Gastrocnemius medialis (tissue), 4 donors: ENCODE data around the gene SLC25A18.

Source experiments
- CTCF ChIP-seq, 5 experiments: fragments of 450-650 bp in 3 of 5; fragments of 200-600 bp in 2 of 5; sonication (generic) in 2 of 5; IDR thresholded peaks in 4 of 5; conservative IDR thresholded peaks in 1 of 5; 1 replicate in 4 of 5; 2 replicates in 1 of 5; pipeline ENCODE4 v1.5.1; 2016 to 2019; ENCODE audit warnings: antibody characterized with exemption in 5 of 5, mild to moderate bottlenecking in 3 of 5, moderate library complexity in 3 of 5
- POLR2A ChIP-seq, 2 donors: fragments of 450-650 bp; IDR thresholded peaks; one replicate each; pipeline ENCODE4 v1.6.1; 2017; ENCODE audit warnings: antibody characterized with exemption in 2 of 2, mild to moderate bottlenecking in 2 of 2, moderate library complexity in 2 of 2

- TF ChIP-seq CTCF (IDR thresholded peaks at IDR 0.05 in 4 of 5, conservative IDR thresholded peaks at IDR 0.05 in 1 of 5) (no peak), POLR2A (IDR thresholded peaks at IDR 0.05) (peak; percentile 71 to 75)
These were observed 666 bp downstream of the SLC25A18 start for GRCh38 chr22:17563936-17564391.
